ENCODE measurements around the gene FAM168B.

- TF ChIP-seq GATA2 (IDR thresholded peaks at IDR 0.05; ENCODE audit: low read depth, low read length) (no peak), GATA3 (IDR thresholded peaks at IDR 0.05; ENCODE audit: low read depth, low read length) (no peak)
These were observed 81.8 kb downstream of the FAM168B start for GRCh38 chr2:131011486-131011885.
